ENCODE measurements around the gene SHISAL1.

The SHISAL1 gene

GRCh38 chr22:44261861-44262595 is 50.7 kb downstream of the SHISAL1 start:
- DNase-seq, result peak in 2 of 58 donors; percentile 10 to 19

- no peak for DNase-seq
Observed at GRCh38 chr22:44261164-44261860, 51.4 kb downstream of the SHISAL1 start.

- no peak for DNase-seq
Observed at GRCh38 chr22:44260216-44261035, 52.3 kb downstream of the SHISAL1 start.

- no peak for DNase-seq
Observed at GRCh38 chr22:44259366-44260215, 53.2 kb downstream of the SHISAL1 start.

GRCh38 chr22:44256556-44257485 is 55.9 kb downstream of the SHISAL1 start:
- DNase-seq, result no peak

GRCh38 chr22:44256085-44256484 is 56.7 kb downstream of the SHISAL1 start:
- DNase-seq, result no peak

- no peak for DNase-seq
Observed at GRCh38 chr22:44254811-44255210, 57.9 kb downstream of the SHISAL1 start.

- DNase-seq, result no peak
Observed at GRCh38 chr22:44249376-44250147, 63.2 kb downstream of the SHISAL1 start.

GRCh38 chr22:44248926-44249325 is 63.8 kb downstream of the SHISAL1 start:
- no peak for DNase-seq

- no peak for DNase-seq
Observed at GRCh38 chr22:44247923-44248892, 64.5 kb downstream of the SHISAL1 start.

- DNase-seq, result no peak
Observed at GRCh38 chr22:44247346-44247745, 65.4 kb downstream of the SHISAL1 start.

- no peak for DNase-seq
Observed at GRCh38 chr22:44246615-44247326, 66.0 kb downstream of the SHISAL1 start.

- no peak for DNase-seq
Observed at GRCh38 chr22:44245867-44246266, 66.9 kb downstream of the SHISAL1 start.

GRCh38 chr22:44245438-44245837 is 67.3 kb downstream of the SHISAL1 start:
- DNase-seq, result no peak

- no peak for DNase-seq
Observed at GRCh38 chr22:44244265-44244822, 68.4 kb downstream of the SHISAL1 start.

- DNase-seq, result no peak
Observed at GRCh38 chr22:44243761-44244160, 69.0 kb downstream of the SHISAL1 start.

Data from anterior cingulate cortex (tissue), 58 donors.